ENCODE measurements around the gene CHCHD6. TPM values are rescaled to one million over a fixed set of nuclear protein-coding genes. Genes with fewer than 3 reads are reported as not detected.

Gene CHCHD6
- total RNA-seq, 8 experiments from 2014 or later, result 13.9 to 71.2 (median 45.4) TPM

DNA sequence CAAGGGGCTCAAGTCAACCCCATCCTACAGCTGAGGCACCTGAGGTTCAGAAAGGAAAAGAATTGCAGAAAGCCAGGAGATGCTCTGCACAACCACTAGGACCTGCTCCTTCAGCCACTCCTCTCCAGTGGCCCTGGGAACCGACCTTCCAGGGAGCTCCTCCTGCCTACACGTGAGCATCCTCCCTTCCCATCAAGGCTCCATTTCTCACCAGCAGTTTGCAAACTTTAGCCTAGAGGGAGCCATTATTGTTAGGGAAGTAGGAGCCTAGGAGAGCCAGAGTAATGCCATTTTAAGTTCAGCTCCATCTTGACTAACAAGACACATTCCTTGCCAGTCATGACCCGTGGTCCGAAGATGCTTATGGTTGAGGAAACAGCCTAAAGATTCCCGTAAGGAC, 11.2 kb upstream of the CHCHD6 start:
- 18 to 92% (median 72%) methylated on average over 1 to 4 of the region's 5 CpGs; no CpG with 5 or more reads in 3 of the 10 experiments for WGBS, 10 experiments
- no peak overlapping the region for H3K4me3 ChIP-seq
- in situ Hi-C loops (cut with MboI; ENCODE audit: low pct_unique_long_range_greater_than_20kb in 2 of 9, low sequenced_read_pairs in 9 of 9, unreplicated experiment in 9 of 9), result loop anchor here in 2 of 9 experiments (25.0 kb wide), 2 partner anchors 769 to 844 kb away; no protein-coding TSS in a partner anchor
- peaks cover 0 to 4% of the 10 kb centered on the region in 2 donors for H3K4me1 ChIP-seq (replicated peaks in 1 of 2)
- ATAC-seq (replicated peaks in 6 of 8), result peak in 1 of 8 experiments; percentile 43
- H3K27ac ChIP-seq, result no peak overlapping the region

DNA sequence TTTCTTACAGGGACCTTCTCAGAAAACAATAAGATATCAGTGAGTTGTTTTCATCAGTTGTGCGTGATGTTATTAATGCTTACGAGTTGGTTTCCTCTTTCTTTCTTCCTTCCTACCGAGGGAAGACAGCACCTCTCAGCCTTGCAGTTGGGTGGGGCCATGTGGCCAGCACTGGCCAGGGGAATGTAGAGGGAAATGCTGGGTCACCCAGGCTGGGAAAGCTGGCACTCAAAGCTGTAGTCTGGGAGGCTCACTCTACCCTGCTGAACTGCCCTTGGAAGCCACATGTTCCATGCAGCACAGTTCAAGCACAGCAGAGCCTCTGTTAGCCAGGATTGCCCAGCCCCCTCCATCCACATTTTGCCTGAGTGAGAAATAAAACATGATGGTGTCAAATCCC, 10.1 kb upstream of the CHCHD6 start:
- WGBS, 10 experiments, result 33 to 93% (median 83%) methylated on average over 1 to 3 of the region's 3 CpGs; no CpG with 5 or more reads in 6 of the 10 experiments
- Histone ChIP-seq H3K4me1 (replicated peaks in 1 of 2) (peaks cover 0 to 4% of the 10 kb centered on the region in 2 donors), H3K27ac (no peak overlapping the region), H3K4me3 (no peak overlapping the region)
- in situ Hi-C loops (cut with MboI; ENCODE audit: low pct_unique_long_range_greater_than_20kb in 2 of 9, low sequenced_read_pairs in 9 of 9, unreplicated experiment in 9 of 9), result loop anchor here in 2 of 9 experiments (25.0 kb wide), 2 partner anchors 768 to 843 kb away; no protein-coding TSS in a partner anchor
- ATAC-seq (replicated peaks in 6 of 8), result no peak

GRCh38 chr3:126696701-126697267, 7.3 kb upstream of the CHCHD6 start:
- 15 to 100% (median 81%) methylated on average over 2 to 5 of the region's 5 CpGs; no CpG with 5 or more reads in 1 of the 10 experiments for WGBS, 10 experiments
- Histone ChIP-seq H3K4me3 (no peak overlapping the region), H3K4me1 (replicated peaks in 1 of 2) (peaks cover 0 to 4% of the 10 kb centered on the region in 2 donors), H3K27ac (no peak overlapping the region)
- no peak for ATAC-seq (replicated peaks in 6 of 8)
- in situ Hi-C loops (cut with MboI; ENCODE audit: low pct_unique_long_range_greater_than_20kb in 2 of 9, low sequenced_read_pairs in 9 of 9, unreplicated experiment in 9 of 9), result loop anchor here in 2 of 9 experiments (25.0 kb wide), 2 partner anchors 766 to 841 kb away; no protein-coding TSS in a partner anchor

- ATAC-seq (replicated peaks in 6 of 8), result no peak
- Histone ChIP-seq H3K27ac (no peak overlapping the region), H3K4me1 (replicated peaks in 1 of 2) (no peaks in the 10 kb centered on the region), H3K4me3 (no peak overlapping the region)
- 20 to 100% (median 78%) methylated on average over 1 to 5 of the region's 7 CpGs; no CpG with 5 or more reads in 2 of the 10 experiments for WGBS, 10 experiments
- in situ Hi-C loops (cut with MboI; ENCODE audit: low pct_unique_long_range_greater_than_20kb in 2 of 9, low sequenced_read_pairs in 9 of 9, unreplicated experiment in 9 of 9), result loop anchor here in 2 of 9 experiments (25.0 kb wide), 2 partner anchors 763 to 838 kb away; no protein-coding TSS in a partner anchor
These were observed 5.0 kb upstream of the CHCHD6 start for GRCh38 chr3:126699011-126699410.

DNA sequence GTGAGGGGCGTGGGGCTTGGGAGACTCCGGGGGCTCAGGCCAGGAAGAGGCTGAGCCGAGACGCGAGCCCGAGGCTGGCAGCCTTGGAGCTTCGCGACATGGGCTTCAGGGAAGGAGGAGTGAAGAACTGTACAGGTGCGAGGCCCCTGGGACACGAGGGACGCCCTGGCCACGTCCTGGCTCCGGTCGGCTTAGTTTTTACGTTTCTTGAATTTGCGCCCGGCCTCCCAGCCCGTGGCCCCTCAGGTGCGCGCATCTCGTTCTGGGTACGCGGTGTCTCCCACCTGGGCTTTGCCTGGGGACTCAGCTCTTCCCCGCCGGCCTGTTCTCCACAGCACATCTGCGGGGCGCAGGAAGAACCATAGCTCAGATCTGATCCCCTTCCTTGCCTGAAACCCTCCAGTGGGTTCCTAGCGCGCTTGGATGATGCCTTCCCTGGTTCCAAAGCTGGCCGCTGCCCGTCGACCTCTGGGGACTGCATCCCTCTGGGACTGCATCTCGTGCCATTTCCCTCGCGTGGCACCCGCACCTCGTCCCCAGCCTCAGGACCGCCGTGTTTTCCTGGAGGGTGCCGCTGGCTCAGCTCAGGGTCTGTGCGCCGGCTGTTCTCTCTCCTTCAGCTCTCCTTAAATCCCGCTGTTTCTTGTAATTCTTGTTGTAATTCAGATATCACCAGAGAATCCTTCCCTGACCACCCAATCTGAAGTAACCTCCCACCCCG, 614 bp downstream of the CHCHD6 start:
- Histone ChIP-seq H3K4me1 (replicated peaks in 1 of 2) (peaks cover 6 to 7% of the 10 kb centered on the region in 2 donors), H3K4me3 (peak overlapping the region; percentile 70 to 92 (median 79)), H3K27ac (peak overlapping the region; percentile 12 to 25)
- peak in 4 of 8 experiments; percentile 0 to 16 (median 7) for ATAC-seq (replicated peaks in 6 of 8)
- 14 to 83% (median 47%) methylated on average over 1 to 16 of the region's 44 CpGs; no CpG with 5 or more reads in 3 of the 10 experiments for WGBS, 10 experiments
- in situ Hi-C loops (cut with MboI; ENCODE audit: low pct_unique_long_range_greater_than_20kb in 2 of 9, low sequenced_read_pairs in 9 of 9, unreplicated experiment in 9 of 9), result no loop called here

GRCh38 chr3:126706631-126707030, 2.6 kb downstream of the CHCHD6 start:
- Histone ChIP-seq H3K4me3 (no peak overlapping the region), H3K27ac (no peak overlapping the region), H3K4me1 (replicated peaks in 1 of 2) (peaks cover 6 to 7% of the 10 kb centered on the region in 2 donors)
- WGBS, 10 experiments, result 58 to 100% (median 80%) methylated on average over 2 to 3 of the region's 3 CpGs; no CpG with 5 or more reads in 3 of the 10 experiments
- in situ Hi-C loops (cut with MboI; ENCODE audit: low pct_unique_long_range_greater_than_20kb in 2 of 9, low sequenced_read_pairs in 9 of 9, unreplicated experiment in 9 of 9), result no loop called here
- ATAC-seq (replicated peaks in 6 of 8), result no peak

DNA sequence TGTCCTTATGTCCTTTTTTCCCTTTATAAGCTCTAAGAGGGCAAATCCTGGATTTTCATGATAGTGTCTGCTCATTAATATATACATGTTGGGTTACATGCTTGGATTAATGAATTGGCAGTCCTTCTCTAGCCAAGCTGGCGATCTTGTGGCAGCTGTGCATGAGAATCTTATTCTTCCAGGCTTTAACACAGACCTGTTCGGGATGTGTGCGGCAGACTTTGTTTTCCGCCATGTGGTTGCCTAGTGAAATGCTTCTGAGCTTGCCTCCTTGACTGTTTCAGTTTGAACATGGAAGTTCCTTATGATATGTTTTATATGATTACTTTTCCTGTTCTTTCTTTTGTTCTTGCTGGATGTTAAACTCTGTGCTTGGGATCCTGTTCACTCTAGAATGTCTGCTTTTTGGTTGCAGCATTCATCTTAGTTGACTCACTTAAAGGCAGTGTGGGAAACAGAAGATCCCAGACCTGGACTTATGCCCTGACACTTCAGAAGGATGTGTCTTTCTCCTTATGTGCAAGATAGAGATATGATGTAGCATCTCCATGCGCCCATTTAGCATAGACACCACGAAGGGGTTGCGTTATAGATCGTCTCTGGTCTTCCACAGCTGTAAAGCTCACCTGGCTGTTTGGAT, 7.2 kb downstream of the CHCHD6 start:
- WGBS, 10 experiments, result 88 to 100% (median 96%) methylated on average over 2 to 7 of the region's 8 CpGs; no CpG with 5 or more reads in 1 of the 10 experiments
- ATAC-seq (replicated peaks in 6 of 8), result no peak
- in situ Hi-C loops (cut with MboI; ENCODE audit: low pct_unique_long_range_greater_than_20kb in 2 of 9, low sequenced_read_pairs in 9 of 9, unreplicated experiment in 9 of 9), result no loop called here
- Histone ChIP-seq H3K4me3 (no peak overlapping the region), H3K4me1 (replicated peaks in 1 of 2) (peaks cover 0 to 11% of the 10 kb centered on the region in 2 donors), H3K27ac (no peak overlapping the region)

- in situ Hi-C loops (cut with MboI; ENCODE audit: low pct_unique_long_range_greater_than_20kb in 2 of 9, low sequenced_read_pairs in 9 of 9, unreplicated experiment in 9 of 9), result no loop called here
- ATAC-seq (replicated peaks in 6 of 8), result peak in 3 of 8 experiments; percentile 26 to 82 (median 48)
- H3K4me3 ChIP-seq, result no peak overlapping the region
- H3K27ac ChIP-seq, result no peak overlapping the region
- H3K4me1 ChIP-seq (replicated peaks in 1 of 2), result peaks cover 0 to 11% of the 10 kb centered on the region in 2 donors
- 86 to 100% (median 95%) methylated on average over 1 to 5 of the region's 7 CpGs; no CpG with 5 or more reads in 6 of the 10 experiments for WGBS, 10 experiments
These were observed 9.2 kb downstream of the CHCHD6 start for GRCh38 chr3:126713199-126713598.

DNA sequence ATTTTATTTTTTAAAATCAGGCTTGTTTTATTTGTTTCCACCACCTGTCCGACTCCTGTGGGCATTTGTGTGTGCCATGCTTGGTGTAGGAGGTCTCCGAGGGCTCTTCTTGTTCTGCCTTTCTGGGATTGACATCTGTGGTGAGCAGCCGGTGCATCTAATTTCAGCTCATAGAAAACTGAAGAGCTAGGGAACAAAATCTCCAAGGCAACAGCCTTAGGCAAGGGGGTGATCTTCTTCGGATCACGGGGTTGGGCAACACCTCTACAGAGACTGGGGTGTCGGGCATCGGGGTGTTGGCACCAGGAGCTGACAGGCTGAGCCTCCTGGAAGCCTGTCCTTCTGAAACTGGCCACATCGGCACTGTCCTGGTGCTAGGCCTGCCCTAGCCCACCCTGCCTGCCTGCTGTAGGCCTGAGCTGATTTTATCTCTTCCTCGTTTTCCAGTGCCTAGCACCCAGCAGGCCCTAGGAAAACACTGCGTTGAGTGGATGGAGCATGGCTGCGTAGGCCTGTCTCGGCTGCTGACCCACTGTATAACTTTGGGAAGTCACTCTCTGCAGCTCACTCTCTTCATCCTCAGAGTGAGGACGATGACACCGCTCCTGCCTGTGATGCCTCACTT, 10.3 kb downstream of the CHCHD6 start:
- 83 to 100% (median 92%) methylated on average over 1 to 13 of the region's 14 CpGs for WGBS, 10 experiments
- peak in 2 of 8 experiments; percentile 12 to 13 for ATAC-seq (replicated peaks in 6 of 8)
- in situ Hi-C loops (cut with MboI; ENCODE audit: low pct_unique_long_range_greater_than_20kb in 2 of 9, low sequenced_read_pairs in 9 of 9, unreplicated experiment in 9 of 9), result no loop called here

DNA sequence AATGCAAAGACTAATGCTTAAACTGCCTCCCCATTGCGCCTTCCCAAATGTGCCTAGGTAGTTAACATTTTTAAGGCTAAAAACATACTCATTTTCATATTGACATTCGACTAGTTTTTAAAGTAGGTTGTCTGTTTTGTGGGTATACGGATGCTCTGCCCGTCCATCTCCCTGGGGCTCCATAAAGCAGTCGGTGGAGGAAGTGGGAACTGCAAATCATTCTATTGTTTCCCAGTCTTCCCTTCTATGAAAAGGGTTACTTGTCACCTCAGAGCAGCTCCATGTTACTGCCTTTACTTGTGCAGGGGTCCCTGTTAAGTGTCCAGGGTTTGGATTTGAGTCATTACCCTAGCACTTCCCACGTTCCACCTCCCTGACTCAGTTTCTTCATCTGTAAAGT, 10.9 kb downstream of the CHCHD6 start:
- Histone ChIP-seq H3K27ac (no peak overlapping the region), H3K4me3 (no peak overlapping the region), H3K4me1 (replicated peaks in 1 of 2) (peaks cover 0 to 11% of the 10 kb centered on the region in 2 donors)
- ATAC-seq (replicated peaks in 6 of 8), result no peak
- WGBS, 10 experiments, result 55 to 100% (median 80%) methylated on average over 1 to 6 of the region's 6 CpGs; no CpG with 5 or more reads in 2 of the 10 experiments
- in situ Hi-C loops (cut with MboI; ENCODE audit: low pct_unique_long_range_greater_than_20kb in 2 of 9, low sequenced_read_pairs in 9 of 9, unreplicated experiment in 9 of 9), result no loop called here

More for the DNA sequence above, 10.3 kb downstream of the CHCHD6 start:
- no peak overlapping the region for H3K4me3 ChIP-seq
- peaks cover 0 to 11% of the 10 kb centered on the region in 2 donors for H3K4me1 ChIP-seq (replicated peaks in 1 of 2)
- H3K27ac ChIP-seq, result no peak overlapping the region

- ATAC-seq (replicated peaks in 6 of 8), result no peak
- whole genome bisulfite sequencing, 10 experiments, result 60 to 100% (median 83%) methylated on average over 1 of the region's 1 CpG; no CpG with 5 or more reads in 5 of the 10 experiments
- Histone ChIP-seq H3K4me1 (replicated peaks in 1 of 2) (peaks cover 0 to 11% of the 10 kb centered on the region in 2 donors), H3K4me3 (no peak overlapping the region), H3K27ac (no peak overlapping the region)
- in situ Hi-C loops (cut with MboI; ENCODE audit: low pct_unique_long_range_greater_than_20kb in 2 of 9, low sequenced_read_pairs in 9 of 9, unreplicated experiment in 9 of 9), result no loop called here
These were observed 11.4 kb downstream of the CHCHD6 start for GRCh38 chr3:126715432-126715831.

GRCh38 chr3:126716057-126716456, 12.0 kb downstream of the CHCHD6 start:
- in situ Hi-C loops (cut with MboI; ENCODE audit: low pct_unique_long_range_greater_than_20kb in 2 of 9, low sequenced_read_pairs in 9 of 9, unreplicated experiment in 9 of 9), result no loop called here
- H3K4me1 ChIP-seq (replicated peaks in 1 of 2), result peaks cover 0 to 11% of the 10 kb centered on the region in 2 donors
- no peak overlapping the region for H3K27ac ChIP-seq
- no peak overlapping the region for H3K4me3 ChIP-seq
- whole genome bisulfite sequencing, 10 experiments, result 45 to 100% (median 77%) methylated on average over 1 to 6 of the region's 7 CpGs; no CpG with 5 or more reads in 2 of the 10 experiments
- no peak for ATAC-seq (replicated peaks in 6 of 8)

All from motor neuron (in vitro differentiated cells).